Trophoblast cell (in vitro differentiated cells and primary cell): ENCODE data around the gene POU3F1.

ENCODE experiments used
- DNase-seq, 2 donors: peaks; one replicate each; pipeline ENCODE4 v3.0.0-alpha.2; 2016
- H2AFZ ChIP-seq: 2 replicates; pipeline ENCODE4 v1.6.1; 2013; ENCODE audit warnings: low read length, moderate library complexity, mild to moderate bottlenecking; ENCODE audit not compliant: insufficient read depth, poor library complexity
- H2AK5ac ChIP-seq: 2 replicates; pipeline ENCODE4 v1.6.1; 2013; ENCODE audit warnings: mild to moderate bottlenecking, low read length
- H2BK120ac ChIP-seq: 2 replicates; pipeline ENCODE4 v1.6.1; 2013; ENCODE audit warnings: low read length, mild to moderate bottlenecking, moderate library complexity; ENCODE audit not compliant: insufficient read depth, poor library complexity
- H2BK12ac ChIP-seq: 2 replicates; pipeline ENCODE4 v1.6.1; 2013; ENCODE audit warnings: mild to moderate bottlenecking, low read length, moderate library complexity
- H2BK5ac ChIP-seq: 2 replicates; pipeline ENCODE4 v1.6.1; 2013; ENCODE audit warnings: low read length, low read depth, moderate library complexity, mild to moderate bottlenecking; ENCODE audit not compliant: poor library complexity
- H3K14ac ChIP-seq: 2 replicates; pipeline ENCODE4 v1.6.1; 2013; ENCODE audit warnings: mild to moderate bottlenecking, low read length
- H3K18ac ChIP-seq: 2 replicates; pipeline ENCODE4 v1.6.1; 2013; ENCODE audit warnings: mild to moderate bottlenecking, low read length
- H3K23ac ChIP-seq: 2 replicates; pipeline ENCODE4 v1.6.1; 2013; ENCODE audit warnings: low read length
- H3K27ac ChIP-seq: 2 replicates; pipeline ENCODE4 v1.5.1; 2013; ENCODE audit warnings: low read depth, mild to moderate bottlenecking, inconsistent platforms, low read length, moderate library complexity
- H3K27me3 ChIP-seq: 2 replicates; pipeline ENCODE4 v1.6.1; 2013; ENCODE audit warnings: inconsistent platforms, mild to moderate bottlenecking, low read length, moderate library complexity; ENCODE audit not compliant: insufficient read depth
- H3K36me3 ChIP-seq, 2 experiments: 1 replicate in 1 of 2; 2 replicates in 1 of 2; pipeline ENCODE4 v1.6.1; 2013; ENCODE audit warnings: low read length in 2 of 2, mild to moderate bottlenecking in 2 of 2, moderate library complexity in 1 of 2; ENCODE audit not compliant: insufficient read depth in 2 of 2, control insufficient read depth in 1 of 2
- H3K4ac ChIP-seq: 2 replicates; pipeline ENCODE4 v1.6.1; 2013; ENCODE audit warnings: low read depth, mild to moderate bottlenecking, low read length, moderate library complexity
- H3K4me1 ChIP-seq, 2 experiments: 1 replicate in 1 of 2; 2 replicates in 1 of 2; pipeline ENCODE4 v1.6.1; 2013; ENCODE audit warnings: low read length in 2 of 2, mild to moderate bottlenecking in 2 of 2, moderate library complexity in 1 of 2; ENCODE audit not compliant: insufficient read depth in 2 of 2, control insufficient read depth in 1 of 2
- H3K4me2 ChIP-seq: 2 replicates; pipeline ENCODE4 v1.6.1; 2013; ENCODE audit warnings: inconsistent platforms, mild to moderate bottlenecking, low read length, moderate library complexity
- H3K4me3 ChIP-seq: 2 replicates; pipeline ENCODE4 v1.5.1; 2013; ENCODE audit warnings: mild to moderate bottlenecking, low read depth, low read length, inconsistent platforms
- H3K79me1 ChIP-seq: one replicate; pipeline ENCODE4 v1.6.1; 2013; ENCODE audit warnings: low read length
- H3K79me2 ChIP-seq: 2 replicates; pipeline ENCODE4 v1.6.1; 2013; ENCODE audit warnings: low read length, mild to moderate bottlenecking; ENCODE audit not compliant: control insufficient read depth, insufficient read depth, poor library complexity
- H3K9ac ChIP-seq: 2 replicates; pipeline ENCODE4 v1.6.1; 2013; ENCODE audit warnings: mild to moderate bottlenecking, low read length
- H3K9me3 ChIP-seq: 2 replicates; pipeline ENCODE4 v1.6.1; 2013; ENCODE audit warnings: low read depth, mild to moderate bottlenecking, control low read depth, inconsistent platforms, low read length; ENCODE audit not compliant: insufficient read depth
- H4K12ac ChIP-seq: 2 replicates; pipeline ENCODE4 v1.6.1; 2013; ENCODE audit warnings: low read depth, mild to moderate bottlenecking, low read length, moderate library complexity
- H4K8ac ChIP-seq: 2 replicates; pipeline ENCODE4 v1.6.1; 2013; ENCODE audit warnings: low read depth, mild to moderate bottlenecking, low read length, moderate library complexity
- H4K91ac ChIP-seq: one replicate; pipeline ENCODE4 v1.6.1; 2013; ENCODE audit warnings: low read depth, mild to moderate bottlenecking, low read length, moderate library complexity
- WGBS: extraction: QIAGEN DNeasy Blood & Tissue Kit; methylation state at CpG from one replicate; pipeline ENCODE4 v1.1.7; 2013; ENCODE audit warnings: missing lambda C conversion rate; ENCODE audit not compliant: insufficient read length, insufficient coverage; ENCODE audit errors: extremely low coverage; 5-methylcytosine and 5-hydroxymethylcytosine counted together

Gene POU3F1

GRCh38 chr1:38043036-38043747, 3.4 kb downstream of the POU3F1 start:
- no peak overlapping the region for H4K12ac ChIP-seq
- no peaks in the 10 kb centered on the region for H3K79me2 ChIP-seq
- no peak overlapping the region for H2AFZ ChIP-seq
- H2AK5ac ChIP-seq: no peak overlapping the region
- H3K23ac ChIP-seq: no peak overlapping the region
- no peak overlapping the region for H3K4me3 ChIP-seq
- H2BK12ac ChIP-seq: no peak overlapping the region
- peaks cover 12 to 19% of the 10 kb centered on the region in 2 experiments for H3K4me1 ChIP-seq
- H3K18ac ChIP-seq: no peak overlapping the region
- DNase-seq: no peak
- no peak overlapping the region for H3K27ac ChIP-seq
- peaks cover 6% of the 10 kb centered on the region for H3K9me3 ChIP-seq
- WGBS: no CpG with 5 or more reads among the region's 12 CpGs
- H3K79me1 ChIP-seq: no peaks in the 10 kb centered on the region
- no peak overlapping the region for H2BK5ac ChIP-seq
- no peak overlapping the region for H4K8ac ChIP-seq
- no peak overlapping the region for H3K4me2 ChIP-seq
- H3K36me3 ChIP-seq: peaks cover 0 to 2% of the 10 kb centered on the region in 2 experiments
- H3K27me3 ChIP-seq: peaks cover 48% of the 10 kb centered on the region
- H3K14ac ChIP-seq: no peak overlapping the region
- no peak overlapping the region for H3K9ac ChIP-seq
- no peak overlapping the region for H2BK120ac ChIP-seq
- no peak overlapping the region for H3K4ac ChIP-seq
- H4K91ac ChIP-seq: no peak overlapping the region

GRCh38 chr1:38041936-38042834, 4.4 kb downstream of the POU3F1 start:
- H3K4me1 ChIP-seq: peaks cover 12 to 13% of the 10 kb centered on the region in 2 experiments
- H4K91ac ChIP-seq: no peak overlapping the region
- peaks cover 39% of the 10 kb centered on the region for H3K27me3 ChIP-seq
- no peak overlapping the region for H3K27ac ChIP-seq
- no peak overlapping the region for H3K4me3 ChIP-seq
- H3K9me3 ChIP-seq: peaks cover 6% of the 10 kb centered on the region
- WGBS: no CpG with 5 or more reads among the region's 21 CpGs
- H3K79me2 ChIP-seq: no peaks in the 10 kb centered on the region
- H2BK5ac ChIP-seq: no peak overlapping the region
- no peak overlapping the region for H4K12ac ChIP-seq
- peaks cover 0 to 2% of the 10 kb centered on the region in 2 experiments for H3K36me3 ChIP-seq
- no peak overlapping the region for H2AFZ ChIP-seq
- H2BK120ac ChIP-seq: no peak overlapping the region
- H4K8ac ChIP-seq: no peak overlapping the region
- no peaks in the 10 kb centered on the region for H3K79me1 ChIP-seq
- DNase-seq: no peak
- H3K4ac ChIP-seq: no peak overlapping the region
- H2AK5ac ChIP-seq: no peak overlapping the region
- no peak overlapping the region for H3K14ac ChIP-seq
- no peak overlapping the region for H3K23ac ChIP-seq
- H3K18ac ChIP-seq: no peak overlapping the region
- no peak overlapping the region for H3K9ac ChIP-seq
- H2BK12ac ChIP-seq: no peak overlapping the region
- no peak overlapping the region for H3K4me2 ChIP-seq

GRCh38 chr1:38039331-38040088, 7.1 kb downstream of the POU3F1 start:
- no peak overlapping the region for H3K23ac ChIP-seq
- H4K12ac ChIP-seq: no peak overlapping the region
- no peak overlapping the region for H3K4me3 ChIP-seq
- no peak overlapping the region for H2BK120ac ChIP-seq
- no peak overlapping the region for H3K4ac ChIP-seq
- H3K9ac ChIP-seq: no peak overlapping the region
- no peak overlapping the region for H2AFZ ChIP-seq
- no peaks in the 10 kb centered on the region for H3K4me1 ChIP-seq
- H3K18ac ChIP-seq: no peak overlapping the region
- no peaks in the 10 kb centered on the region for H3K79me2 ChIP-seq
- peaks cover 0 to 2% of the 10 kb centered on the region in 2 experiments for H3K36me3 ChIP-seq
- no peaks in the 10 kb centered on the region for H3K79me1 ChIP-seq
- H3K9me3 ChIP-seq: no peaks in the 10 kb centered on the region
- no peak overlapping the region for H3K4me2 ChIP-seq
- no peak overlapping the region for H3K27ac ChIP-seq
- no CpG with 5 or more reads among the region's 17 CpGs for WGBS
- no peak overlapping the region for H2AK5ac ChIP-seq
- no peak overlapping the region for H4K8ac ChIP-seq
- DNase-seq: no peak
- H3K27me3 ChIP-seq: peaks cover 15% of the 10 kb centered on the region
- H4K91ac ChIP-seq: no peak overlapping the region
- no peak overlapping the region for H3K14ac ChIP-seq
- no peak overlapping the region for H2BK12ac ChIP-seq
- no peak overlapping the region for H2BK5ac ChIP-seq

GRCh38 chr1:38038861-38039260, 7.7 kb downstream of the POU3F1 start:
- Histone ChIP-seq H2AFZ (no peak overlapping the region), H4K12ac (no peak overlapping the region), H2BK5ac (no peak overlapping the region), H3K23ac (no peak overlapping the region), H3K4me2 (no peak overlapping the region), H3K4me3 (no peak overlapping the region), H3K4me1 (no peaks in the 10 kb centered on the region), H2BK120ac (no peak overlapping the region), H2BK12ac (no peak overlapping the region), H4K91ac (no peak overlapping the region), H3K79me2 (no peaks in the 10 kb centered on the region), H3K27ac (no peak overlapping the region), H2AK5ac (no peak overlapping the region), H4K8ac (no peak overlapping the region), H3K79me1 (no peaks in the 10 kb centered on the region), H3K18ac (no peak overlapping the region), H3K9ac (no peak overlapping the region), H3K14ac (no peak overlapping the region), H3K9me3 (no peaks in the 10 kb centered on the region), H3K27me3 (peaks cover 9% of the 10 kb centered on the region), H3K36me3 (peaks cover 0 to 2% of the 10 kb centered on the region in 2 experiments), H3K4ac (no peak overlapping the region)
- WGBS: no CpG with 5 or more reads among the region's 10 CpGs
- no peak for DNase-seq
